Fibroblast of the aortic adventitia (primary cell): ENCODE measurements around the gene CBLB. TPM values are rescaled to one million over a fixed set of nuclear protein-coding genes. Genes with fewer than 3 reads are reported as not detected.

ENCODE experiments used
- DNase-seq: peaks from one replicate; pipeline ENCODE4 v3.0.0-alpha.2; 2010; ENCODE audit warnings: low read depth
- H3K4me3 ChIP-seq: 2 replicates; pipeline ENCODE4 v1.5.1; 2011; ENCODE audit warnings: low read depth, mild to moderate bottlenecking, control low read depth, low read length, moderate library complexity
- CTCF ChIP-seq: IDR thresholded peaks from 2 replicates; pipeline ENCODE4 v1.5.1; 2011; ENCODE audit warnings: mild to moderate bottlenecking, low read length, control low read depth, inconsistent platforms; ENCODE audit not compliant: insufficient read depth
- total RNA-seq: library from RNA; depleted of rRNA; stranded (reverse); fragments of >200 nt; gene quantifications from 2 replicates; pipeline ENCODE4 v1.2.3, GENCODE V29; 2012; ENCODE audit warnings: low replicate concordance

The CBLB gene
- total RNA-seq: 63.9 and 70.3 TPM in 2 replicates

GRCh38 chr3:105868742-105869530 is at the start of gene CBLB:
Gene CBLB, minus strand, starts transcription at chr3:105869012. Its CDS starts 1,435 bp downstream, at chr3:105867577.
- peak within 1 kb of the TSS; percentile 87 for H3K4me3 ChIP-seq

GRCh38 chr3:105916767-105917166 is 48.0 kb upstream of the CBLB start:
- no peak for DNase-seq
- no peak for TF ChIP-seq CTCF

More at GRCh38 chr3:105868742-105869530, at the start of gene CBLB:
- no peak for TF ChIP-seq CTCF
- peak; percentile 99 for DNase-seq

GRCh38 chr3:105915524-105915923 is 46.7 kb upstream of the CBLB start:
- no peak overlapping the region for H3K4me3 ChIP-seq
- DNase-seq: peak; percentile 11
- TF ChIP-seq CTCF: no peak

More at GRCh38 chr3:105916767-105917166, 48.0 kb upstream of the CBLB start:
- no peak overlapping the region for H3K4me3 ChIP-seq

GRCh38 chr3:105913616-105914015 is 44.8 kb upstream of the CBLB start:
- TF ChIP-seq CTCF: no peak
- no peak overlapping the region for H3K4me3 ChIP-seq
- no peak for DNase-seq

DNA sequence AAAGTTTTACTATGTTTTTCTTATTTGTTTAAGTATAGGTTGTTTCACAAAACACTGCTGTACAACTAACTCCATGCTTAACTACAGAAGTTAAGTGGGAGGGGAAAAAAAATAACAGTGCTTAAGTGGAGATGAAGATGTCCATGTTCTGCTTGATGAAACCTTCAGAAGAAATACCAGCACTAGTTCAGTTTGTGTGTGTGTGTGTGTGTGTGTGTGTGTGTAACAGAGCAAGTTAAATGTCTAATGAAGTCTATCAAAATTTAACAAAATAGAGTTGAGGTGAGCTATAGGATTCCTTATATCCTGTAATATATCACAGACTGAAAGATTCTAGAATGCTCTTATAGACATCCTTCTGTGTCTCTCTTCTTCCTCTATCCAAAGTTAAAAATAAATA is 44.1 kb upstream of the CBLB start:
- TF ChIP-seq CTCF: no peak
- H3K4me3 ChIP-seq: no peak overlapping the region
- DNase-seq: no peak

DNA sequence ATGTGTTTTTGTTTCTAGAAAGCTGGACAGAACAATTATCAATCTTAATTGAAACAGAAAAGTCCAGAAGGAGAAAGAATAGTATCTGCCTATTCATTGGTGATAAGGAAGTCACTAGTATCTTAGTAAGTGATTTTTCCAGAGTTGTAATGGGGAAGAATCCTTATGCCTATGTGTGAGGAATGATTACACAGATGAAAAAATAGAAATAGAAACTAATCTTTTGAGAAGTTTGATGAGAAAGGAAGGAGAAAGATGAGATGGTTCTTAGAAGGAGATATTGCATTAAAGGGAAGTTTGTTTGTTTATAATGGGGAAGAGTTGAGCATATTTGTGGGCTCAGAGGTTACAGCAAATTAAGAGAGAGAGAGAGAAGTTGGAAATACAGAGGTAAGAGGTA is 42.7 kb upstream of the CBLB start:
- TF ChIP-seq CTCF: no peak
- no peak overlapping the region for H3K4me3 ChIP-seq
- no peak for DNase-seq
